ENCODE results near the gene IGFBP4. TPM values are rescaled to one million over a fixed set of nuclear protein-coding genes. Genes with fewer than 3 reads are reported as not detected.

IGFBP4 gene
- total and polyA plus RNA-seq, 2 of the 13 experiments (the other 11 are each of a cell fraction or from before 2014, with no cell fraction given): 4.1 to 49.0 TPM

- Histone ChIP-seq H3K4me1 (ENCODE audit: insufficient read depth, low read length) (peaks cover 49% of the 10 kb centered on the region), H4K20me1 (ENCODE audit: insufficient read depth, low read length) (no peaks in the 10 kb centered on the region), H3K36me3 (replicated peaks in 1 of 2; ENCODE audit: control insufficient read depth in 1 of 2, insufficient read depth in 2 of 2, low read length in 2 of 2) (peaks cover 0 to 7% of the 10 kb centered on the region in 2 experiments; a peak in 3 of 5 replicates), H3K27ac (ENCODE audit: extremely low read length, insufficient read depth, low read length) (no peak overlapping the region), H2AFZ (ENCODE audit: low read length) (no peak overlapping the region), H3K4me2 (ENCODE audit: low read depth, low read length) (no peak overlapping the region), H3K9ac (ENCODE audit: insufficient read depth, low read depth, low read length) (no peak overlapping the region), H3K4me3 (replicated peaks in 1 of 3; ENCODE audit: insufficient read depth in 1 of 3, low read depth in 2 of 3, low read length in 3 of 3) (no peak overlapping the region), H3K79me2 (ENCODE audit: insufficient read depth, low read length) (no peaks in the 10 kb centered on the region), H3K9me3 (ENCODE audit: low read length) (no peaks in the 10 kb centered on the region), H3K27me3 (ENCODE audit: control insufficient read depth in 1 of 2, insufficient read depth in 2 of 2, low read length in 2 of 2) (peaks cover 2 to 3% of the 10 kb centered on the region in 2 experiments)
- CTCF ChIA-PET (ENCODE audit: low intra/inter-chr PET ratio, low total read pairs): no interaction called here
- POLR2A ChIA-PET: no interaction called here
- no peak for ATAC-seq
- in situ Hi-C loops (cut with HindIII; ENCODE audit: extremely low pct_ligation_motif_present, low pct_unique_long_range_greater_than_20kb): no loop called here
- no TSS peak for BruUV-seq (replicated peaks)
- intact Hi-C loops (cut with micrococcal nuclease; ENCODE audit: unreplicated experiment): no loop called here
- FAIRE-seq: peak; percentile 64
- WGBS (ENCODE audit: low lambda C conversion rate): 81% methylated on average over 12 of the region's 12 CpGs
- peak; percentile 87; the same call in 1 of the 2 replicates for TF ChIP-seq TRIM22 (IDR thresholded peaks at IDR 0.05)
- 0 out of 2 replicates have a peak, but pooled peaks have one; percentile 53 for TF ChIP-seq ZSCAN21 (CRISPR knock-in tag; IDR thresholded peaks at IDR 0.05; ENCODE audit: borderline replicate concordance)
- TF ChIP-seq SOX13 (IDR thresholded peaks at IDR 0.05): no peak
- TF ChIP-seq SOX13 (CRISPR knock-in tag; conservative IDR thresholded peaks at IDR 0.05 in 1 of 2, IDR thresholded peaks at IDR 0.05 in 1 of 2): no peak
- TF ChIP-seq ZBTB7A (CRISPR knock-in tag; IDR thresholded peaks at IDR 0.05): peak; percentile 28; the same call in 1 of the 2 replicates
- TF ChIP-seq WIZ (CRISPR knock-in tag; IDR thresholded peaks at IDR 0.05): no peak
- TF ChIP-seq ZNF260 (CRISPR knock-in tag; IDR thresholded peaks at IDR 0.05; ENCODE audit: borderline replicate concordance, low read depth): no peak
- 0 out of 2 replicates have a peak, but pooled peaks have one; percentile 43 for TF ChIP-seq IKZF1 (IDR thresholded peaks at IDR 0.05)
- 0 out of 2 replicates have a peak, but pooled peaks have one; percentile 42 for TF ChIP-seq CENPT (CRISPR knock-in tag; IDR thresholded peaks at IDR 0.05; ENCODE audit: low read depth)
- TF ChIP-seq CCDC6 (CRISPR knock-in tag; IDR thresholded peaks at IDR 0.05): no peak
- TF ChIP-seq ZNF292 (CRISPR knock-in tag; IDR thresholded peaks at IDR 0.05; ENCODE audit: borderline replicate concordance, low read depth): no peak
- peak; percentile 77; the same call in 1 of the 2 replicates for TF ChIP-seq ZNF207 (IDR thresholded peaks at IDR 0.05; ENCODE audit: borderline replicate concordance)
- no peak for DNase-seq (ENCODE audit: low spot score)
Observed at GRCh38 chr17:40458851-40459482, 15.7 kb downstream of the IGFBP4 start.

All from HepG2 (cell line).